GM19467 (cell line): ENCODE measurements around the gene EIF5AL1.
"Not testable (repeated sequence)": the region's sequence is repeated elsewhere in the genome, so short reads cannot be mapped to it uniquely, and the experiment has no call there.

Experiments
- ATAC-seq: cut with Tn5 transposase; IDR thresholded peaks from one replicate; pipeline ENCODE4 v1.9.1; 2021; ENCODE audit warnings: mild to moderate bottlenecking, moderate library complexity; ENCODE audit not compliant: unreplicated experiment

The EIF5AL1 gene

GRCh38 chr10:79555354-79556309 is 43.3 kb downstream of the EIF5AL1 start:
- no peak for ATAC-seq

GRCh38 chr10:79556961-79557360 is 44.6 kb downstream of the EIF5AL1 start:
- not testable (repeated sequence) for ATAC-seq

GRCh38 chr10:79559726-79560125 is 47.4 kb downstream of the EIF5AL1 start:
- no peak for ATAC-seq

GRCh38 chr10:79560160-79560709 is 47.9 kb downstream of the EIF5AL1 start, which contains the start of gene SFTPA2:
Gene SFTPA2 (minus strand): TSS chr10:79560407. CDS start chr10:79559483, 924 bp downstream.
- ATAC-seq: no peak

GRCh38 chr10:79561257-79561656 is 48.9 kb downstream of the EIF5AL1 start:
- no peak for ATAC-seq

GRCh38 chr10:79562135-79562756 is 49.9 kb downstream of the EIF5AL1 start:
- peak; percentile 71 for ATAC-seq

- no peak for ATAC-seq
Measured at GRCh38 chr10:79563426-79563825, 51.1 kb downstream of the EIF5AL1 start.
